ENCODE measurements around the gene KRT82. TPM values are rescaled to one million over a fixed set of nuclear protein-coding genes. Genes with fewer than 3 reads are reported as not detected.

The KRT82 gene
- total RNA-seq, 1 donor from 2014 or later = not detected

DNA sequence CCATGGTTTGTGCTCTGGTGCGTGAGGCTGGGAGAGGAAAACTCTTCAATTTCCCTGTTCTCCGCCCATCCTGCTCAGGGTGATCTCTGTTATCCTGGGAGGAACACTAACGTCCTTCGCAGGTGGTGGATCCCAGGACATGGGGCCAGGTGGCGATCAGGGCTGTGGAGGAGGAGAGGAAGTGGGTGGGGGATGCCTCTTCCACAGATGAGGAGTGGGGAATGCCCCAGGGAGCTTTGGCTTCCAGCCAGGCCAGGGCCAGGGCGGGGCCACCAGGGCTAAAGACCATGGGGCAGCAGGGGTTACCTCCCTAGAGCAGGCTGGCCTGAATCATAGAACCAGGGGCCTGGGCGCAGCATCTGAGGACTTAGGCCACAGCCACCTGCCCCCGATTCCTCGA, 31.4 kb upstream of the KRT82 start:
- no peak for TF ChIP-seq CTCF (IDR thresholded peaks at IDR 0.05; ENCODE audit: unreplicated experiment)
- Mint-ChIP-seq H3K27ac (no peak overlapping the region), H3K9me3 (ENCODE audit: low read depth) (no peaks in the 10 kb centered on the region), H3K4me1 (ENCODE audit: low read depth) (peaks cover 23% of the 10 kb centered on the region), H3K36me3 (ENCODE audit: insufficient read depth) (no peaks in the 10 kb centered on the region), H3K4me3 (ENCODE audit: low read depth) (no peak overlapping the region), H3K27me3 (peaks cover 17% of the 10 kb centered on the region)
- DNase-seq (ENCODE audit: low spot score, unreplicated experiment) = no peak

GRCh38 chr12:52436828-52437474, 30.8 kb upstream of the KRT82 start:
- no peak for DNase-seq (ENCODE audit: low spot score, unreplicated experiment)
- Mint-ChIP-seq H3K9me3 (ENCODE audit: low read depth) (no peaks in the 10 kb centered on the region), H3K4me3 (ENCODE audit: low read depth) (no peak overlapping the region), H3K4me1 (ENCODE audit: low read depth) (peaks cover 23% of the 10 kb centered on the region), H3K27ac (no peak overlapping the region), H3K36me3 (ENCODE audit: insufficient read depth) (no peaks in the 10 kb centered on the region), H3K27me3 (peaks cover 15% of the 10 kb centered on the region)
- TF ChIP-seq CTCF (IDR thresholded peaks at IDR 0.05; ENCODE audit: unreplicated experiment) = no peak

DNA sequence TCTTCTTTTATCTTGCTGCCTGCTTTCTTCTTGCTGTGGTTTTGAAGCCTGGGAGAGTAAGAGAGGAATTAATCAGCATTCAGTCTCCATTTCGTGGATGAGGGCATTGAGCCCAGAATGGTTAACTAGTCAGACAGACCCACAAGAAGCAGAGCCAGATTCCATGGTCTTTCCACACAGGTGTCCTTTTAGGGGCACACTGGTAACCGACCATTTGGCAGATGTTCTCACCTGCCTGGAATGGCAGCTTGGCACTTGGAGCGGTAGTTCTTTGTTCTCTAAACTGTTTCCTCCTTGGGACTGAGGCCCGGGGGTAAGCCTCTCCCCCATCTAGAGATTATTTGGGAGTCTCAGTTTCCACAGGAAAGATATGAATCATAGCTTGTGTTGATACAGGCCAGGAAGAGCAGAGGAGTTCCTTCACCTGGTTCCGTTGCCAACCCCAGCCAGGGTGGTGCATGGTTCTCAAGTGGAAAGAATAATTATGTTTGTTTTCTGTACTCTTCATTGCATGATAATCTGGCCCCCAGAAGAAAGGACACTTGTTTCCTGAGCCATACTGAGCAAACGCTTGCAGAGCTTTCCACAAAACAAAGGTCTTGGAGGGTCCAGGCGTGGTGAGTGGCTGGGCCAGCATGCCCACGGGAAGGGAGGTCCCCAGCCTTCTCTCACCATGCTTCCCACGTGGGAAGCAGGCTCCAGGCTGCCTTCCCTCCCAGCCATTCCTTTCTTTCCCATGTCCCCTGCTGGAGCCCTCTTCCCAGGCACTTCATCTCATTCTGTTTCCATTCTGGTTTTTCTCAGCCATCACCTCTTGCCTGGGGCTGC, 30.1 kb upstream of the KRT82 start:
- no peak overlapping the region for H3K27ac Mint-ChIP-seq
- no peaks in the 10 kb centered on the region for H3K9me3 Mint-ChIP-seq (ENCODE audit: low read depth)
- DNase-seq (ENCODE audit: low spot score, unreplicated experiment) = no peak
- peaks cover 21% of the 10 kb centered on the region for H3K4me1 Mint-ChIP-seq (ENCODE audit: low read depth)
- no peaks in the 10 kb centered on the region for H3K36me3 Mint-ChIP-seq (ENCODE audit: insufficient read depth)
- no peak for TF ChIP-seq CTCF (IDR thresholded peaks at IDR 0.05; ENCODE audit: unreplicated experiment)
- H3K4me3 Mint-ChIP-seq (ENCODE audit: low read depth) = no peak overlapping the region
- H3K27me3 Mint-ChIP-seq = peaks cover 18% of the 10 kb centered on the region

DNA sequence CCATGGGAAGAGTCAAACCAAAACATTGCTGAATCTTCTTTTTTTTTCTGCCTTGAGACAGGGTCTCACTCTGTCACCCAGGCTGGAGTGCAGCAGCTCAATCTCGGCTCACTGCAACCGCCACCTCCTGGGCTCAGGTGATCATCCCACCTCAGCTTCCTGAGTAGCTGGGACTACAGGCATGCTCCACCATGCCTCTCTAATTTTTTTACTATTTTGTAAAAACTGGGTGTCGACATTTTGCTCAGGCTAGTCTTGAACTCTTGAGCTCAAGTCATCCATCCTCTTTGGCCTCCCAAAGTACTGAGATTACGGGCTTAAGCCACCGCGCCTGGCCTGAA, 29.5 kb upstream of the KRT82 start:
- no peak for DNase-seq (ENCODE audit: low spot score, unreplicated experiment)
- no peak overlapping the region for H3K27ac Mint-ChIP-seq
- peaks cover 15% of the 10 kb centered on the region for H3K4me1 Mint-ChIP-seq (ENCODE audit: low read depth)
- no peak for TF ChIP-seq CTCF (IDR thresholded peaks at IDR 0.05; ENCODE audit: unreplicated experiment)
- H3K9me3 Mint-ChIP-seq (ENCODE audit: low read depth) = no peaks in the 10 kb centered on the region
- H3K36me3 Mint-ChIP-seq (ENCODE audit: insufficient read depth) = no peaks in the 10 kb centered on the region
- H3K4me3 Mint-ChIP-seq (ENCODE audit: low read depth) = no peak overlapping the region
- peaks cover 23% of the 10 kb centered on the region for H3K27me3 Mint-ChIP-seq

- Mint-ChIP-seq H3K27me3 (peaks cover 30% of the 10 kb centered on the region), H3K36me3 (ENCODE audit: insufficient read depth) (no peaks in the 10 kb centered on the region), H3K27ac (no peak overlapping the region), H3K4me3 (ENCODE audit: low read depth) (no peak overlapping the region), H3K9me3 (ENCODE audit: low read depth) (no peaks in the 10 kb centered on the region), H3K4me1 (ENCODE audit: low read depth) (peaks cover 14% of the 10 kb centered on the region)
- no peak for DNase-seq (ENCODE audit: low spot score, unreplicated experiment)
- TF ChIP-seq CTCF (IDR thresholded peaks at IDR 0.05; ENCODE audit: unreplicated experiment) = no peak
Observed at GRCh38 chr12:52434760-52435530, 28.8 kb upstream of the KRT82 start.
